ENCODE measurements around the gene KIRREL3.

Gene KIRREL3

GRCh38 chr11:126592496-126593410 is 407.8 kb downstream of the KIRREL3 start:
- no peak for DNase-seq

- DNase-seq: no peak
Observed at GRCh38 chr11:126591966-126592489, 408.5 kb downstream of the KIRREL3 start.

- no peak for DNase-seq
Observed at GRCh38 chr11:126589492-126589803, 411.1 kb downstream of the KIRREL3 start.

GRCh38 chr11:126588630-126589491 is 411.7 kb downstream of the KIRREL3 start:
- no peak for DNase-seq

- no peak for DNase-seq
Observed at GRCh38 chr11:126587541-126587940, 413.0 kb downstream of the KIRREL3 start.

- DNase-seq: no peak
Observed at GRCh38 chr11:126585774-126586491, 414.6 kb downstream of the KIRREL3 start.

GRCh38 chr11:126585388-126585773 is 415.2 kb downstream of the KIRREL3 start:
- DNase-seq: no peak

GRCh38 chr11:126583594-126584427 is 416.8 kb downstream of the KIRREL3 start:
- no peak for DNase-seq

GRCh38 chr11:126583101-126583500 is 417.5 kb downstream of the KIRREL3 start:
- no peak for DNase-seq

- no peak for DNase-seq
Observed at GRCh38 chr11:126581871-126582648, 418.5 kb downstream of the KIRREL3 start.

GRCh38 chr11:126578426-126578825 is 422.1 kb downstream of the KIRREL3 start:
- no peak for DNase-seq

GRCh38 chr11:126578021-126578420 is 422.5 kb downstream of the KIRREL3 start:
- no peak for DNase-seq

- no peak for DNase-seq
Observed at GRCh38 chr11:126575849-126576248, 424.7 kb downstream of the KIRREL3 start.

- no peak for DNase-seq
Observed at GRCh38 chr11:126573325-126573978, 427.1 kb downstream of the KIRREL3 start.

- DNase-seq: no peak
Observed at GRCh38 chr11:126570489-126570888, 430.1 kb downstream of the KIRREL3 start.

GRCh38 chr11:126567419-126567818 is 433.2 kb downstream of the KIRREL3 start:
- no peak for DNase-seq

GRCh38 chr11:126564566-126564965 is 436.0 kb downstream of the KIRREL3 start:
- no peak for DNase-seq

GRCh38 chr11:126561327-126561893 is 439.2 kb downstream of the KIRREL3 start:
- no peak for DNase-seq

- DNase-seq: no peak
Observed at GRCh38 chr11:126560221-126560620, 440.3 kb downstream of the KIRREL3 start.
